ENCODE results near the gene SRXN1. TPM values are rescaled to one million over a fixed set of nuclear protein-coding genes. Genes with fewer than 3 reads are reported as not detected.

The SRXN1 gene
- total and polyA plus RNA-seq, 2 experiments from 2014 or later: 58.6 to 94.1 TPM

GRCh38 chr20:669573-669972, 16.6 kb upstream of the SRXN1 start:
- Histone ChIP-seq H3K4me3 (no peak overlapping the region), H3K27ac (no peak overlapping the region), H4K20me1 (ENCODE audit: insufficient read depth) (no peaks in the 10 kb centered on the region), H3K9me2 (ENCODE audit: insufficient read depth) (no peaks in the 10 kb centered on the region), H3F3A (ENCODE audit: insufficient read depth) (no peaks in the 10 kb centered on the region), H3K9me3 (ENCODE audit: low read depth) (no peaks in the 10 kb centered on the region), H3K9ac (no peak overlapping the region), H3K4me1 (ENCODE audit: insufficient read depth) (no peaks in the 10 kb centered on the region), H3K27me3 (replicated peaks; ENCODE audit: insufficient read depth) (peaks cover 24% of the 10 kb centered on the region), H3K79me2 (ENCODE audit: insufficient read depth) (no peaks in the 10 kb centered on the region), H2AFZ (no peak overlapping the region), H3K36me3 (ENCODE audit: low read depth) (no peaks in the 10 kb centered on the region), H3K4me2 (ENCODE audit: unreplicated experiment) (no peak overlapping the region)
- 34 to 46% methylated on average over 7 of the region's 7 CpGs for WGBS, 2 experiments (ENCODE audit: low coverage in 1 of 2, low lambda C conversion rate in 2 of 2, missing lambda C conversion rate in 2 of 2)
- in situ Hi-C loops (cut with MboI): no loop called here
- TF ChIP-seq EZH2phosphoT487 (IDR thresholded peaks at IDR 0.05; ENCODE audit: insufficient read depth, low read depth) (no peak), EZH2 (IDR thresholded peaks at IDR 0.05; ENCODE audit: insufficient read depth, poor library complexity, severe bottlenecking) (no peak)
- DNase-seq: no peak

- DNase-seq: no peak
- 38 to 43% methylated on average over 3 of the region's 3 CpGs for WGBS, 2 experiments (ENCODE audit: low coverage in 1 of 2, low lambda C conversion rate in 2 of 2, missing lambda C conversion rate in 2 of 2)
- H3K9me3 ChIP-seq (ENCODE audit: low read depth): no peaks in the 10 kb centered on the region
- H3K9ac ChIP-seq: no peak overlapping the region
- H3K9me2 ChIP-seq (ENCODE audit: insufficient read depth): no peaks in the 10 kb centered on the region
- no peaks in the 10 kb centered on the region for H3K36me3 ChIP-seq (ENCODE audit: low read depth)
- TF ChIP-seq EZH2 (IDR thresholded peaks at IDR 0.05; ENCODE audit: insufficient read depth, poor library complexity, severe bottlenecking) (no peak), EZH2phosphoT487 (IDR thresholded peaks at IDR 0.05; ENCODE audit: insufficient read depth, low read depth) (no peak)
- H3F3A ChIP-seq (ENCODE audit: insufficient read depth): no peaks in the 10 kb centered on the region
- H2AFZ ChIP-seq: no peak overlapping the region
- no peaks in the 10 kb centered on the region for H4K20me1 ChIP-seq (ENCODE audit: insufficient read depth)
- no peaks in the 10 kb centered on the region for H3K4me1 ChIP-seq (ENCODE audit: insufficient read depth)
- H3K4me3 ChIP-seq: no peak overlapping the region
- H3K79me2 ChIP-seq (ENCODE audit: insufficient read depth): no peaks in the 10 kb centered on the region
- peaks cover 27% of the 10 kb centered on the region for H3K27me3 ChIP-seq (replicated peaks; ENCODE audit: insufficient read depth)
- H3K27ac ChIP-seq: no peak overlapping the region
- in situ Hi-C loops (cut with MboI): no loop called here
- no peak overlapping the region for H3K4me2 ChIP-seq (ENCODE audit: unreplicated experiment)
Measured at GRCh38 chr20:668638-669037, 15.6 kb upstream of the SRXN1 start.

GRCh38 chr20:668050-668449, 15.1 kb upstream of the SRXN1 start:
- no peak overlapping the region for H3K9ac ChIP-seq
- no peaks in the 10 kb centered on the region for H3F3A ChIP-seq (ENCODE audit: insufficient read depth)

DNA sequence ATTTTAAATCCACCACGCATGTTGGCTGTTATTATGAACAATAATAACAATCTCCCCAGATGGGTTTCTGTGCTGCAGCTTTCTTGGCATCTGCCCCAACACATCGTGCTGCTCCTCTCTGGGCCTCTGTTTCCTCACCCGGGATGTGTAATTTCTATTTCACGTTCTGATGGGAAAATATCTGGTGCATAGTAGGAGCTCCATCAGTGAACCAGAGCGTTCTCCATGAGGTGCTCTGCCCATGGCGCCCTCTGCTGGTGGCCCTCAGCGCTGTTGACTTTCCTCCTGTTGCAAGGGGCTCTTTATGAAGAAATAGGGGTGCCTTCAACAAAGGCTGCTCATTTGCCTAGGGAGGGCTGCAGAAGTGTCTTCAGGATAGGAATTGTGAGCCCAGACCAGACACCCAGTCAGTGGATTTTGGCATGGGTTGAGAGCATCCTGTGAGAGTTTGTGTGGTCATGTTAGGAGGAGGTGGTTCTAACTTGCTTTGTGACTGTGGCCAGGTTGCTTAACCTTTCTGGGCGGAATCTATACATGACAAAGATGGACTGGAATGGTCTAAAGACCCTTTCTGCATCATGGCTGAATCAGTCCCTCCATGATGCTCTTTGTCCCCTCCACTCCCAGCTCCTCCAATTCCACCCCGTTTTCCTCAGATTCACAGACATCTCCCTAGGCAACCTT, 14.5 kb upstream of the SRXN1 start:
- H4K20me1 ChIP-seq (ENCODE audit: insufficient read depth): no peaks in the 10 kb centered on the region
- no peak overlapping the region for H3K9ac ChIP-seq
- H3K4me3 ChIP-seq: no peak overlapping the region
- no peaks in the 10 kb centered on the region for H3F3A ChIP-seq (ENCODE audit: insufficient read depth)
- 12 to 14% methylated on average over 9 of the region's 9 CpGs for WGBS, 2 experiments (ENCODE audit: low coverage in 1 of 2, low lambda C conversion rate in 2 of 2, missing lambda C conversion rate in 2 of 2)
- no peaks in the 10 kb centered on the region for H3K36me3 ChIP-seq (ENCODE audit: low read depth)
- no peaks in the 10 kb centered on the region for H3K9me2 ChIP-seq (ENCODE audit: insufficient read depth)
- peak; percentile 59 for DNase-seq
- no peaks in the 10 kb centered on the region for H3K9me3 ChIP-seq (ENCODE audit: low read depth)
- H3K27ac ChIP-seq: no peak overlapping the region
- no peaks in the 10 kb centered on the region for H3K79me2 ChIP-seq (ENCODE audit: insufficient read depth)
- H2AFZ ChIP-seq: no peak overlapping the region
- in situ Hi-C loops (cut with MboI): no loop called here
- no peaks in the 10 kb centered on the region for H3K4me1 ChIP-seq (ENCODE audit: insufficient read depth)
- peaks cover 33% of the 10 kb centered on the region for H3K27me3 ChIP-seq (replicated peaks; ENCODE audit: insufficient read depth)
- H3K4me2 ChIP-seq (ENCODE audit: unreplicated experiment): no peak overlapping the region
- TF ChIP-seq EZH2 (IDR thresholded peaks at IDR 0.05; ENCODE audit: insufficient read depth, poor library complexity, severe bottlenecking) (no peak), EZH2phosphoT487 (IDR thresholded peaks at IDR 0.05; ENCODE audit: insufficient read depth, low read depth) (no peak)

More at GRCh38 chr20:668050-668449, 15.1 kb upstream of the SRXN1 start:
- Histone ChIP-seq H3K27ac (no peak overlapping the region), H4K20me1 (ENCODE audit: insufficient read depth) (no peaks in the 10 kb centered on the region), H3K36me3 (ENCODE audit: low read depth) (no peaks in the 10 kb centered on the region), H3K4me1 (ENCODE audit: insufficient read depth) (no peaks in the 10 kb centered on the region), H3K9me2 (ENCODE audit: insufficient read depth) (no peaks in the 10 kb centered on the region), H3K9me3 (ENCODE audit: low read depth) (no peaks in the 10 kb centered on the region), H3K27me3 (replicated peaks; ENCODE audit: insufficient read depth) (peaks cover 27% of the 10 kb centered on the region), H3K4me3 (no peak overlapping the region), H3K79me2 (ENCODE audit: insufficient read depth) (no peaks in the 10 kb centered on the region), H2AFZ (no peak overlapping the region), H3K4me2 (ENCODE audit: unreplicated experiment) (no peak overlapping the region)
- no peak for DNase-seq
- in situ Hi-C loops (cut with MboI): no loop called here
- no peak for TF ChIP-seq EZH2 (IDR thresholded peaks at IDR 0.05; ENCODE audit: insufficient read depth, poor library complexity, severe bottlenecking)
- no peak for TF ChIP-seq EZH2phosphoT487 (IDR thresholded peaks at IDR 0.05; ENCODE audit: insufficient read depth, low read depth)

- Histone ChIP-seq H3K9ac (no peak overlapping the region), H3K9me3 (ENCODE audit: low read depth) (no peaks in the 10 kb centered on the region), H3K9me2 (ENCODE audit: insufficient read depth) (no peaks in the 10 kb centered on the region), H3F3A (ENCODE audit: insufficient read depth) (no peaks in the 10 kb centered on the region), H3K4me1 (ENCODE audit: insufficient read depth) (no peaks in the 10 kb centered on the region), H3K36me3 (ENCODE audit: low read depth) (no peaks in the 10 kb centered on the region), H3K4me2 (ENCODE audit: unreplicated experiment) (no peak overlapping the region), H4K20me1 (ENCODE audit: insufficient read depth) (no peaks in the 10 kb centered on the region), H3K27ac (no peak overlapping the region), H3K27me3 (replicated peaks; ENCODE audit: insufficient read depth) (peaks cover 38% of the 10 kb centered on the region), H3K4me3 (no peak overlapping the region), H3K79me2 (ENCODE audit: insufficient read depth) (no peaks in the 10 kb centered on the region), H2AFZ (no peak overlapping the region)
- in situ Hi-C loops (cut with MboI): no loop called here
- no peak for DNase-seq
- TF ChIP-seq EZH2 (IDR thresholded peaks at IDR 0.05; ENCODE audit: insufficient read depth, poor library complexity, severe bottlenecking) (no peak), EZH2phosphoT487 (IDR thresholded peaks at IDR 0.05; ENCODE audit: insufficient read depth, low read depth) (no peak)
- 30 to 33% methylated on average over 4 of the region's 4 CpGs for WGBS, 2 experiments (ENCODE audit: low coverage in 1 of 2, low lambda C conversion rate in 2 of 2, missing lambda C conversion rate in 2 of 2)
Measured at GRCh38 chr20:666877-667276, 13.9 kb upstream of the SRXN1 start.
